C4-2B (cell line): ENCODE results near the gene INPP5D.
"Not testable (repeated sequence)": the region's sequence is repeated elsewhere in the genome, so short reads cannot be mapped to it uniquely, and the experiment has no call there.

Source experiments
- H3K27ac ChIP-seq: fragments of 450-650 bp; 2 replicates; pipeline ENCODE4 v1.5.1; 2017
- ZFX ChIP-seq: fragments of 450-650 bp; IDR thresholded peaks from 2 replicates; pipeline ENCODE4 v1.6.1; 2017
- TF ChIP-seq, protein P1 (sequence below): fragments of 450-650 bp; conservative IDR thresholded peaks from 2 replicates; pipeline ENCODE4 v1.5.1; 2017; ENCODE audit warnings: mild to moderate bottlenecking

INPP5D gene

DNA sequence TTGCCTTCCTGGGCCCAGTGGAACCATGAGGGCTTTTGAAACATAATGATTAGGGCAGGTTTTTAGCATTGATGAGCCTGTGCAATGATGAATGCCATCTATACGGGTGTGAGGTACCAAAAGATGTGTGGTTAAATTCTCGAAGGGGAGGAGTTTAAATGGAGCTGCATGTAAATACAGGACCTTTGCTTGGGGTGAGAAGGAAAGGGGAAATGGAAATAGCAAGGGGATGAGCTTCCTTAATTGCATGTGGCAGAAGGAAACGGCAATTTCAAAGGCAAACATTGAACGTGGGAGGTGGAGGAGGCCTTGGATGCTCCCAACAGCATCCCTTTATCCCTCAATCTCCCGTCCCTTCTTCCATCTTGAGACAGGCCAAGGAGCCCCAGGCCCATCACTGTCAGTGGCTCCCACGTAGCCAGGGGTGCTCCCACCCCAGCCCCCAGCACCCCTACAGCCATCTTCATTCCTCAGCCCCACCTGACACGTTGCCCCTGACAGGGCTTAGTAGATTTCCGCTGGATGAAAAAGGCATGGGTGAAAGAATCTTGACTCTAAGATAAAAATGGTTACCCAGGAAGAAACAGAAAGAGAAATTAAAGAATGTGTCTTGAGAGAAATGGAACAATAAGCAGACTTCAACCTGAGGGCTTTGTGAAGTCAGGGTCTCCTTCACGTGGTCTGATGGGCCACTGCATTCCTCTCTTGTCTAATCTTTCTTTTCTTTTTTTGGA lies 32.5 kb downstream of the INPP5D start:
- TF ChIP-seq, protein P1, sequence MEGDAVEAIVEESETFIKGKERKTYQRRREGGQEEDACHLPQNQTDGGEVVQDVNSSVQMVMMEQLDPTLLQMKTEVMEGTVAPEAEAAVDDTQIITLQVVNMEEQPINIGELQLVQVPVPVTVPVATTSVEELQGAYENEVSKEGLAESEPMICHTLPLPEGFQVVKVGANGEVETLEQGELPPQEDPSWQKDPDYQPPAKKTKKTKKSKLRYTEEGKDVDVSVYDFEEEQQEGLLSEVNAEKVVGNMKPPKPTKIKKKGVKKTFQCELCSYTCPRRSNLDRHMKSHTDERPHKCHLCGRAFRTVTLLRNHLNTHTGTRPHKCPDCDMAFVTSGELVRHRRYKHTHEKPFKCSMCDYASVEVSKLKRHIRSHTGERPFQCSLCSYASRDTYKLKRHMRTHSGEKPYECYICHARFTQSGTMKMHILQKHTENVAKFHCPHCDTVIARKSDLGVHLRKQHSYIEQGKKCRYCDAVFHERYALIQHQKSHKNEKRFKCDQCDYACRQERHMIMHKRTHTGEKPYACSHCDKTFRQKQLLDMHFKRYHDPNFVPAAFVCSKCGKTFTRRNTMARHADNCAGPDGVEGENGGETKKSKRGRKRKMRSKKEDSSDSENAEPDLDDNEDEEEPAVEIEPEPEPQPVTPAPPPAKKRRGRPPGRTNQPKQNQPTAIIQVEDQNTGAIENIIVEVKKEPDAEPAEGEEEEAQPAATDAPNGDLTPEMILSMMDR = no peak
- no peak for TF ChIP-seq ZFX
- no peak overlapping the region for H3K27ac ChIP-seq

DNA sequence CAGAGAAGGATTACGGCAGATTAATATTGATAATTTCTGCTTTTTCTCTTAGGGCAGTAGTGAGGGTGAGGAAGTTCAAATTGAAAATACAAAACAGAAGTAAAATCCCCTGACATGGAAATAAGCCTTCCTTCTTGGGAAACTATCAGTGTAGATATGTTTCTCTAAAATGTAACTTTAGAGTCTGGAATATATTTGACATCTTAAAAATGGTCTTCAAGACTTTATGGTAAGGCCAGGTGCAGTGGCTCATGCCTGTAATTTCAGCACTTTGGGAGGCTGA lies 33.0 kb downstream of the INPP5D start:
- no peak overlapping the region for H3K27ac ChIP-seq
- TF ChIP-seq, protein P1 = no peak
- TF ChIP-seq ZFX = no peak

DNA sequence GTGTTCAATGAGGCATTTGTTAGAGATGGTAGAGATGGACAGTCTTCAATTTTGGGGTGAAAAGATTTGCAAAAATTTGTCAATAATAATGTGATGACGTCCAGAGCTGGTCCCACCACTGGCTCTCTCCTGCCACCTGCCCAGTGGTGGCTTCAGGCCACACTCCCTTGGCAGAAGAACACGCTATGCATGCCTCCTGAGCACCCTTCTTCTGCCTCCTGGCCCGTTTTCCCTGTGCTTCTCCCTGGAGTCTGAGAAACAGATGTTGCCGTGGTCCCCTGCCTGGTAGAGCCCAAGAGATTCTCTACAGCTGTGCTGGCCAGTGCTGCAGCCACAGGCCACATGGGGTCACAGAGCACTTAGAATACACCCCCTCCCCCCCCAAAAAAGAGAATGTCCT lies 33.6 kb downstream of the INPP5D start:
- TF ChIP-seq ZFX = no peak
- TF ChIP-seq, protein P1 = no peak
- no peak overlapping the region for H3K27ac ChIP-seq

- TF ChIP-seq, protein P1 = no peak; the same call in 1 of the 2 replicates
- no peak for TF ChIP-seq ZFX
- no peak overlapping the region for H3K27ac ChIP-seq
Observed at GRCh38 chr2:233094614-233095013, 34.5 kb downstream of the INPP5D start.

DNA sequence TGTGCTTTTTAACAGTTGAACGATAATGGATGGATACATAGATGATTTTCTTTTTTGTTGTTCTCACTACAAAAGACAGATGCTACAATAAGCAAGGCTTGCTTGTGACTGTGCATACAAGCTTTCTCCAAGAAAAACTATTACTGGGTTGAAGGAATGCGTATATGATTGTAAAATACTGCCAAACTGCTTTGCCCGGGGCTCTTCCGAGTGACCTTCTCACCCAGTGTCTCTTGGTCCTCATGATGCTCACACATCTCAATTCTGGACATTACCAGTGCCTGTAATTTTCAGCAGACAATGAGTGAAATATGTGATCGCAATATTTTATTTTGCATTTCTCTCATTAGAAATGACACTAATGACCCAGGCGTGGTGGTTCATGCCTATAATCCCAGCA lies 35.9 kb downstream of the INPP5D start:
- TF ChIP-seq, protein P1 = no peak
- no peak overlapping the region for H3K27ac ChIP-seq

DNA sequence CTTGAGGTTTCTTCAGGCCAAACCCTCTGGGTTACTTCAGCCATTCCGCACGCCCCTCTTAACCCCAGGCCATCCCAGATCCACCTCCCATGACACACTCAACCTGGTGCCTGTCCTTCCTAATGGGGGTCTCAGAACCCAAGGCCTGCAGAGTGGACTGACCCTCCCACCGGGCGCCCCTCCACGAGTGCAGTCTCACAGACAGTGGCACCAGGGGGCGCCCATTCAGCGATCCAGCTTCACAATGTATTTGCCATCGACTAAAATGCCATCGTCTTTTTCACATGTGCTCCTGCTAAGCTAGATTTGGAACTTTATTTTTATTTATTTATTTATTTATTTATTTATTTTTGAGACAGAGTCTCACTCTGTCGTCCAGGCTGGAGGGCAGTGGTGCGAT lies 38.5 kb downstream of the INPP5D start:
- H3K27ac ChIP-seq = no peak overlapping the region
- TF ChIP-seq ZFX = no peak
- TF ChIP-seq, protein P1 = no peak; the same call in 1 of the 2 replicates

DNA sequence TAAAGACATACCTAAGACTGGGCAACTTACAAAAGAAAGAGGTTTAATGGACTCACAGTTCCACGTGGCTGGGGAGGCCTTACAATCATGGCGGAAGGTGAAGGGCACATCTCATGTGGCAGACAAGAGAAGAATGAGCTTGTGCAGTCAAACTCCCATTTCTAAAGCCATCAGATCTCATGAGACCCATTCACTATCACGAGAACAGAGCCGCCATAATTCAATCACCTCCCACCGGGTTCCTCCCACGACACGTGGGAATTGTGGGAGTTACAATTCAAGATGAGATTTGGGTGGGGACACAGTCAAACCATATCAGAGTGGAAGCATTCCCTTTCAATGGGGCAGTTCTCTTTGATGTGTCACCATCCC lies 39.7 kb downstream of the INPP5D start:
- H3K27ac ChIP-seq = not testable (repeated sequence)

DNA sequence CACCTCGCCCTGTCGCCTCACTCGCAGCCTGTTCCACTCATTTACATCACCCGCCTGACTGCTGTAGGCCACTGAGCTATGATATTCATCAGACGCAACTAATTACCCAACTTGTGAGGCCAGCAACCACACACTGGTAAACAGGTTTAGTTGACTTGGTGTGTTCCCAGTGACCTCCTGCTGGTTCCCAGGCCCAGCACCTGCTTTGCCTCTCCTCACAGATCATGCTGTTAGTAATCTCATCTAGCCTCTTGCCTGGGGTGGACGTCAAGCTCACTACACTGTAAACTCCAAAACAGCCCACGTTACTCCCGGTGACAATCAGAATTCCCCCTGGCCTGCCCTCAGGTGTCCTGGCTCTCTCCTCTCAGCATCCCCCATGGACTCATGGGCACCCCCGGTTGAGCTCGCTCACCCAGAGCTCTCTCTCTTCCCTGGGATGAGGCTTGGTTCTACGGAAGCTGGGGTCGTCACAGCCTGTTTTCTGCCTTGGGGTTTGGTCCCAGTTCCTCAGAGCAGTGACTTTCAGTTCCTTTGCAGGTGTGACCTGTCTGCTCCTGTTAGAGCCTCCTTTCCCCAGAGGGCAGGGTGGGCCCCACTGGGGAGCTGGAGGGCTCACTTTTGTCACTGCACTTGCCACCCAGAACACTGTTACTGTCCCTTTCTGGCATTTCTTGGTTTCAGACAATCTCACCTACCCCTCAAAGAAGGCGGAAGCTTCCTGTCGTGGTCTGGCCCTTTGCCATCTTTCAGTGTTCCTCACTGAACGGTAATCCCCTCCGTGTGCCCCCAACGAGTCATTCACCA lies 40.3 kb downstream of the INPP5D start:
- TF ChIP-seq, protein P1 = no peak
- no peak for TF ChIP-seq ZFX
- no peak overlapping the region for H3K27ac ChIP-seq
